ENCODE data around the gene CEACAM6. TPM values are rescaled to one million over a fixed set of nuclear protein-coding genes. Genes with fewer than 3 reads are reported as not detected.
A peak's percentile ranks its signal among the peaks of the same experiment; 100 is the strongest.
"Not testable (repeated sequence)": the region's sequence is repeated elsewhere in the genome, so short reads cannot be mapped to it uniquely, and the experiment has no call there.

Gene CEACAM6
- polyA plus RNA-seq (ENCODE audit: low read depth in 6 of 6), result not detected

- H3K9me3 Mint-ChIP-seq, result no peaks in the 10 kb centered on the region
- no peak for DNase-seq
- no peak within 1 kb of the TSS for H3K4me3 Mint-ChIP-seq
- H3K27me3 Mint-ChIP-seq, result peaks cover 4 to 48% (median 12%) of the 10 kb centered on the region in 3 donors
- peaks cover 4 to 9% (median 6%) of the 10 kb centered on the region in 3 donors for H3K4me1 Mint-ChIP-seq
- H3K36me3 Mint-ChIP-seq, result no peaks in the 10 kb centered on the region
- no peak for ATAC-seq (ENCODE audit: low read depth in 2 of 2)
- H3K27ac Mint-ChIP-seq, result no peak within 1 kb of the TSS
Measured at GRCh38 chr19:41755328-41755913, at the start of gene CEACAM6. TSS of gene CEACAM6 (plus strand) at chr19:41755530. CDS start at chr19:41755639, 109 bp downstream.

DNA sequence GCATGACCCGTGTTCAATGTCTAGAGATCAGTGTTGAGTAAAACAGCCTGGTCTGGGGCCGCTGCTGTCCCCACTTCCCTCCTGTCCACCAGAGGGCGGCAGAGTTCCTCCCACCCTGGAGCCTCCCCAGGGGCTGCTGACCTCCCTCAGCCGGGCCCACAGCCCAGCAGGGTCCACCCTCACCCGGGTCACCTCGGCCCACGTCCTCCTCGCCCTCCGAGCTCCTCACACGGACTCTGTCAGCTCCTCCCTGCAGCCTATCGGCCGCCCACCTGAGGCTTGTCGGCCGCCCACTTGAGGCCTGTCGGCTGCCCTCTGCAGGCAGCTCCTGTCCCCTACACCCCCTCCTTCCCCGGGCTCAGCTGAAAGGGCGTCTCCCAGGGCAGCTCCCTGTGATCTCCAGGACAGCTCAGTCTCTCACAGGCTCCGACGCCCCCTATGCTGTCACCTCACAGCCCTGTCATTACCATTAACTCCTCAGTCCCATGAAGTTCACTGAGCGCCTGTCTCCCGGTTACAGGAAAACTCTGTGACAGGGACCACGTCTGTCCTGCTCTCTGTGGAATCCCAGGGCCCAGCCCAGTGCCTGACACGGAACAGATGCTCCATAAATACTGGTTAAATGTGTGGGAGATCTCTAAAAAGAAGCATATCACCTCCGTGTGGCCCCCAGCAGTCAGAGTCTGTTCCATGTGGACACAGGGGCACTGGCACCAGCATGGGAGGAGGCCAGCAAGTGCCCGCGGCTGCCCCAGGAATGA lies 48.4 kb upstream of the CEACAM6 start:
- H3K36me3 Mint-ChIP-seq, result no peaks in the 10 kb centered on the region
- H3K27me3 Mint-ChIP-seq, result peaks cover 42 to 77% (median 70%) of the 10 kb centered on the region in 3 donors

GRCh38 chr19:41707502-41707812 lies 47.9 kb upstream of the CEACAM6 start:
- no peak for ATAC-seq (ENCODE audit: low read depth in 2 of 2)
- no peak for DNase-seq
- Mint-ChIP-seq H3K27ac (no peak overlapping the region), H3K27me3 (peaks cover 41 to 80% (median 72%) of the 10 kb centered on the region in 3 donors), H3K9me3 (no peaks in the 10 kb centered on the region), H3K4me1 (peaks cover 6 to 8% (median 6%) of the 10 kb centered on the region in 3 donors), H3K36me3 (no peaks in the 10 kb centered on the region), H3K4me3 (no peak overlapping the region)

More for the DNA sequence above, 48.4 kb upstream of the CEACAM6 start:
- DNase-seq, result peak; percentile 63
- Mint-ChIP-seq H3K9me3 (no peaks in the 10 kb centered on the region), H3K27ac (peak overlapping the region in 2 of 6 donors; percentile 36 to 47), H3K4me3 (peak overlapping the region; percentile 29 to 81 (median 71)), H3K4me1 (peaks cover 6 to 8% (median 6%) of the 10 kb centered on the region in 3 donors)
- ATAC-seq (ENCODE audit: low read depth in 2 of 2), result peak; percentile 90

DNA sequence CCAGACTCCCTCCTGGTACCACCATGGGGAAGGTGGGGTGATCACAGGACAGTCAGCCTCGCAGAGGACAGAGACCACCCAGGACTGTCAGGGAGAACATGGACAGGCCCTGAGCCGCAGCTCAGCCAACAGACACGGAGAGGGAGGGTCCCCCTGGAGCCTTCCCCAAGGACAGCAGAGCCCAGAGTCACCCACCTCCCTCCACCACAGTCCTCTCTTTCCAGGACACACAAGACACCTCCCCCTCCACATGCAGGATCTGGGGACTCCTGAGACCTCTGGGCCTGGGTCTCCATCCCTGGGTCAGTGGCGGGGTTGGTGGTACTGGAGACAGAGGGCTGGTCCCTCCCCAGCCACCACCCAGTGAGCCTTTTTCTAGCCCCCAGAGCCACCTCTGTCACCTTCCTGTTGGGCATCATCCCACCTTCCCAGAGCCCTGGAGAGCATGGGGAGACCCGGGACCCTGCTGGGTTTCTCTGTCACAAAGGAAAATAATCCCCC lies 47.4 kb upstream of the CEACAM6 start:
- H3K27me3 Mint-ChIP-seq, result peaks cover 38 to 81% (median 72%) of the 10 kb centered on the region in 3 donors
- no peak overlapping the region for H3K4me3 Mint-ChIP-seq
- peaks cover 6 to 8% (median 6%) of the 10 kb centered on the region in 3 donors for H3K4me1 Mint-ChIP-seq
- H3K36me3 Mint-ChIP-seq, result no peaks in the 10 kb centered on the region
- H3K27ac Mint-ChIP-seq, result no peak overlapping the region
- ATAC-seq (ENCODE audit: low read depth in 2 of 2) (no peak), DNase-seq (no peak)
- no peaks in the 10 kb centered on the region for H3K9me3 Mint-ChIP-seq

GRCh38 chr19:41708481-41708880 lies 46.8 kb upstream of the CEACAM6 start, which contains the start of gene CEACAM5:
TSS of gene CEACAM5 (plus strand) at chr19:41708626. CDS start at chr19:41708732, 106 bp downstream.
- no peaks in the 10 kb centered on the region for H3K9me3 Mint-ChIP-seq

GRCh38 chr19:41709516-41709915 lies 45.8 kb upstream of the CEACAM6 start:
- not testable (repeated sequence) for H3K27ac Mint-ChIP-seq; H3K4me1 Mint-ChIP-seq; H3K9me3 Mint-ChIP-seq; ATAC-seq (ENCODE audit: low read depth in 2 of 2); H3K36me3 Mint-ChIP-seq; DNase-seq; H3K4me3 Mint-ChIP-seq
- peaks cover 44 to 83% (median 71%) of the 10 kb centered on the region in 3 donors for H3K27me3 Mint-ChIP-seq

More at GRCh38 chr19:41708481-41708880, 46.8 kb upstream of the CEACAM6 start, which contains the start of gene CEACAM5:
- Mint-ChIP-seq H3K4me1 (peaks cover 6 to 8% (median 6%) of the 10 kb centered on the region in 3 donors), H3K27me3 (peaks cover 36 to 81% (median 72%) of the 10 kb centered on the region in 3 donors), H3K36me3 (no peaks in the 10 kb centered on the region), H3K4me3 (no peak within 1 kb of the TSS), H3K27ac (no peak within 1 kb of the TSS)
- ATAC-seq (ENCODE audit: low read depth in 2 of 2), result no peak
- no peak for DNase-seq

GRCh38 chr19:41709951-41710645 lies 45.2 kb upstream of the CEACAM6 start:
- Mint-ChIP-seq H3K27me3 (peaks cover 44 to 78% (median 69%) of the 10 kb centered on the region in 3 donors), H3K9me3 (no peaks in the 10 kb centered on the region), H3K4me1 (peaks cover 6 to 8% (median 6%) of the 10 kb centered on the region in 3 donors), H3K36me3 (no peaks in the 10 kb centered on the region), H3K4me3 (no peak overlapping the region), H3K27ac (no peak overlapping the region)
- no peak for ATAC-seq (ENCODE audit: low read depth in 2 of 2)
- DNase-seq, result no peak

GRCh38 chr19:41711376-41712261 lies 43.7 kb upstream of the CEACAM6 start:
- Mint-ChIP-seq H3K4me3 (no peak overlapping the region), H3K4me1 (peaks cover 6% of the 10 kb centered on the region in 3 donors), H3K27me3 (peaks cover 47 to 71% (median 68%) of the 10 kb centered on the region in 3 donors), H3K27ac (peak overlapping the region in 1 of 6 donors; percentile 15), H3K36me3 (no peaks in the 10 kb centered on the region), H3K9me3 (no peaks in the 10 kb centered on the region)
- ATAC-seq (ENCODE audit: low read depth in 2 of 2) (no peak), DNase-seq (no peak)

DNA sequence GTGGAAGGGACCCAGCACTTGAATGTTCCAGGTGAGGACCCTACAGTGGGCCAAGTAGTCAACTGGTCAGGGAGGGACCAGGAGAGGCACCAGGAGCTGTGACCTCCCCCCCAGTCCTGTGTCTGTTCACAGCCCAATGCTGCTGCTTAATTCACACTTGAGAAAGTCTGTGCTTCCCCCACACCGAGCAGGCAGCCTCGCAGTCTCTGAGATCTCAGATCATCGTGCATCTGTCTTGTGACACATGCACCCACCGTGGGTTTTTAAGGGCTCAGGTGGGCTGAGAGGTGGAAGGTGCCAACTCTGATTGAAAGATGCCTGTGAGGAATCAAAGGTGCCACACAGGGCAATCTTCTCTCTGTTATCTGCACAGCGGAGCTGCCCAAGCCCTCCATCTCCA lies 40.7 kb upstream of the CEACAM6 start:
- no peak overlapping the region for H3K27ac Mint-ChIP-seq
- H3K4me1 Mint-ChIP-seq, result no peaks in the 10 kb centered on the region
- no peak for ATAC-seq (ENCODE audit: low read depth in 2 of 2)
- H3K27me3 Mint-ChIP-seq, result peaks cover 36 to 67% (median 58%) of the 10 kb centered on the region in 3 donors
- H3K4me3 Mint-ChIP-seq, result no peak overlapping the region
- DNase-seq, result no peak
- H3K36me3 Mint-ChIP-seq, result no peaks in the 10 kb centered on the region
- H3K9me3 Mint-ChIP-seq, result no peaks in the 10 kb centered on the region

DNA sequence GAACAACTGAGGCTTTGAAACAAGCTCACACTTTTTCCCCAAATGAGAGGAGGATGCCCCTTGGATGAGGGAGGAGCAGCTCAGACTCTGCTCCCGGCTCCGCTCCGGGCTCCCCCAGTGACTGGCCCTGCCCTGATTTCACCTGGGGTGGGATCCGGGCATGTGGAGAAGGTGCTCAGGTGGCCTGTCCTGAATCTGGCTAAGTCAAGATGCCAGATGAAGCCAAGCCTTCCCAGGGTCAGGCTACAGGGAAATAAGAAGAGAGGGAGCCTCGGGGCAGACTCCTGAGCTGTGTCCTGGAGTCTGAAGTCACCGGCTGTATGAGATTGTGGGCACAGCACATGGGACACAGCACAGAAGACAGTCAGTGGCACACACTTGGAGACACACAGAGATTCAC lies 36.6 kb upstream of the CEACAM6 start:
- H3K9me3 Mint-ChIP-seq, result no peaks in the 10 kb centered on the region
- H3K4me3 Mint-ChIP-seq, result no peak overlapping the region
- H3K4me1 Mint-ChIP-seq, result no peaks in the 10 kb centered on the region
- no peak for ATAC-seq (ENCODE audit: low read depth in 2 of 2)
- H3K27me3 Mint-ChIP-seq, result peaks cover 30 to 67% (median 39%) of the 10 kb centered on the region in 3 donors
- no peak overlapping the region for H3K27ac Mint-ChIP-seq
- no peak for DNase-seq
- no peaks in the 10 kb centered on the region for H3K36me3 Mint-ChIP-seq

DNA sequence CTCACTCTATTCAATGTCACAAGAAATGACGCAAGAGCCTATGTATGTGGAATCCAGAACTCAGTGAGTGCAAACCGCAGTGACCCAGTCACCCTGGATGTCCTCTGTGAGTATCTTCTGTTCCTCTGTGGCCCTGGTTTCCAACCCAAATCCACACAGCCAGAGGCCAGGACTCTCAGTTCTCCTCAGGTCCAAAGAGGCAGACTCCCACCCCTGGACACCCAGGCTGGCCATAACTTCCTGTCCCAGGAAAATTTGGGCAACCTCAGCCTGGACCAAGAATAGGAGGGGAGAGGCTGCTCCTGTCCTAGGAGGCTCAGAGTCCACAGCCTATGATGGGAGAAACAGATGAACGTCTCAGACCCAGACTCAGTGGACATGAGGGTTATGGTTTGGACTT lies 35.2 kb upstream of the CEACAM6 start:
- Mint-ChIP-seq H3K4me1 (no peaks in the 10 kb centered on the region), H3K27me3 (peaks cover 31 to 59% (median 34%) of the 10 kb centered on the region in 3 donors), H3K27ac (no peak overlapping the region), H3K36me3 (no peaks in the 10 kb centered on the region), H3K9me3 (no peaks in the 10 kb centered on the region), H3K4me3 (no peak overlapping the region)
- no peak for ATAC-seq (ENCODE audit: low read depth in 2 of 2)
- DNase-seq, result no peak

- Mint-ChIP-seq H3K27me3 (peaks cover 33 to 37% (median 33%) of the 10 kb centered on the region in 3 donors), H3K4me3 (no peak overlapping the region), H3K27ac (no peak overlapping the region), H3K36me3 (no peaks in the 10 kb centered on the region), H3K4me1 (no peaks in the 10 kb centered on the region), H3K9me3 (no peaks in the 10 kb centered on the region)
- DNase-seq (no peak), ATAC-seq (ENCODE audit: low read depth in 2 of 2) (no peak)
Measured at GRCh38 chr19:41726493-41726892, 28.8 kb upstream of the CEACAM6 start.

All from naive B cell (primary cell).